OCI-LY7 (cell line): Measurements from ENCODE around the gene PRR5L. TPM values are rescaled to one million over a fixed set of nuclear protein-coding genes. Genes with fewer than 3 reads are reported as not detected.

Experiments
- BruUV-seq: library from RNA; stranded (reverse); fragments of 400-500 nt; replicated peaks from 2 replicates; lab custom pipeline; 2021; lab: Mats Ljungman, UMichigan
- CTCF ChIA-PET: fragments of 300-600 bp; sonication (Branson Sonifier 250); formaldehyde crosslinking; loops from one replicate; lab custom pipeline; 2022; ENCODE audit warnings: antibody characterized with exemption; ENCODE audit not compliant: unreplicated experiment; lab: Charles Lee
- POLR2A ChIA-PET: fragments of 300-600 bp; sonication (Branson Sonifier 250); formaldehyde crosslinking; loops from one replicate; lab custom pipeline; 2022; ENCODE audit warnings: antibody characterized with exemption; lab: Charles Lee
- DNase-seq: peaks from one replicate; pipeline ENCODE4 v3.0.0-alpha.2; 2015; ENCODE audit warnings: low spot score
- H2AFZ ChIP-seq: fragments of 200-600 bp; sonication (generic), shearing (Covaris generic); 2 replicates; pipeline ENCODE4 v1.6.1; 2014; ENCODE audit warnings: mild to moderate bottlenecking, antibody characterized with exemption, low read length, moderate library complexity
- H3K27ac ChIP-seq: fragments of 200-600 bp; sonication (generic); 2 replicates; pipeline ENCODE4 v1.5.1; 2014; ENCODE audit warnings: mixed run types, low read depth, mild to moderate bottlenecking, moderate library complexity, low read length, inconsistent platforms; ENCODE audit not compliant: poor library complexity, severe bottlenecking
- H3K36me3 ChIP-seq: fragments of 200-600 bp; sonication (generic); 2 replicates; pipeline ENCODE4 v1.6.1; 2014; ENCODE audit warnings: mild to moderate bottlenecking, antibody characterized with exemption, low read length, moderate library complexity, mixed read lengths; ENCODE audit not compliant: insufficient read depth
- H3K4me1 ChIP-seq: fragments of 200-600 bp; sonication (generic); 2 replicates; pipeline ENCODE4 v1.5.1; 2014; ENCODE audit warnings: mild to moderate bottlenecking, low read length; ENCODE audit not compliant: insufficient read depth, poor library complexity, severe bottlenecking
- H3K4me2 ChIP-seq: fragments of 200-600 bp; sonication (generic); 2 replicates; pipeline ENCODE4 v1.6.1; 2014; ENCODE audit warnings: mild to moderate bottlenecking, low read length
- H3K4me3 ChIP-seq: fragments of 200-600 bp; sonication (generic); 2 replicates; pipeline ENCODE4 v1.5.1; 2014; ENCODE audit warnings: mild to moderate bottlenecking, low read depth, low read length; ENCODE audit not compliant: poor library complexity, severe bottlenecking
- H3K79me2 ChIP-seq: fragments of 200-600 bp; sonication (generic); 2 replicates; pipeline ENCODE4 v1.6.1; 2016; ENCODE audit warnings: low read depth, mild to moderate bottlenecking, low read length, moderate library complexity, mixed read lengths; ENCODE audit not compliant: insufficient read depth
- H3K9me2 ChIP-seq: fragments of 200-600 bp; sonication (generic); 2 replicates; pipeline ENCODE4 v1.6.1; 2016; ENCODE audit warnings: mild to moderate bottlenecking, low read length, mixed read lengths; ENCODE audit not compliant: insufficient read depth
- H3K9me3 ChIP-seq: fragments of 200-600 bp; sonication (generic); 2 replicates; pipeline ENCODE4 v1.6.1; 2014; ENCODE audit warnings: mild to moderate bottlenecking, mixed run types, low read length, mixed read lengths
- H4K20me1 ChIP-seq: fragments of 200-600 bp; sonication (generic); 2 replicates; pipeline ENCODE4 v1.6.1; 2014; ENCODE audit warnings: mild to moderate bottlenecking, antibody characterized with exemption, low read length, moderate library complexity, mixed read lengths; ENCODE audit not compliant: insufficient read depth
- EZH2phosphoT487 ChIP-seq: fragments of 200-600 bp; sonication (generic); IDR thresholded peaks from 2 replicates; pipeline ENCODE4 v1.6.1; 2018; ENCODE audit warnings: low read depth, borderline replicate concordance, mild to moderate bottlenecking, mixed run types, antibody characterized with exemption, low read length, moderate library complexity, mixed read lengths
- intact Hi-C: fragments of 100-400 bp; cut with micrococcal nuclease; formaldehyde crosslinking; loops from one replicate; pipeline ENCODE4 v1.10.0; 2022; ENCODE audit not compliant: unreplicated experiment
- total RNA-seq, 2 experiments: library from RNA; depleted of rRNA in 1 of 2; stranded (reverse); fragments of >200 nt in 1 of 2; shearing (Covaris generic) in 1 of 2; gene quantifications; 2 replicates each; pipeline ENCODE4 v1.2.3, GENCODE V29; 2014 to 2022
- TF ChIP-seq, protein P1 (sequence below): fragments of 200-600 bp; sonication (generic); conservative IDR thresholded peaks from 2 replicates; pipeline ENCODE4 v1.5.1; 2014; ENCODE audit warnings: mild to moderate bottlenecking, antibody characterized with exemption, low read length, moderate library complexity, mixed read lengths

Gene PRR5L
- total RNA-seq, 2 experiments from 2014 or later: not detected

GRCh38 chr11:36385121-36385970, 89.3 kb downstream of the PRR5L start:
- no TSS peak for BruUV-seq
- H4K20me1 ChIP-seq: no peaks in the 10 kb centered on the region
- H3K79me2 ChIP-seq: no peaks in the 10 kb centered on the region
- ChIA-PET POLR2A (interaction anchor here (0.6 to 1.7 kb wide), 2 partner anchors 16 to 896 kb away, joined by 3 to 4 read pairs; no protein-coding TSS in a partner anchor), CTCF (no interaction called here)
- no peaks in the 10 kb centered on the region for H3K4me1 ChIP-seq
- no peak overlapping the region for H3K27ac ChIP-seq
- no peak overlapping the region for H3K4me2 ChIP-seq
- H3K4me3 ChIP-seq: no peak overlapping the region
- no peaks in the 10 kb centered on the region for H3K36me3 ChIP-seq
- H3K9me2 ChIP-seq: no peaks in the 10 kb centered on the region
- no peak overlapping the region for H2AFZ ChIP-seq
- TF ChIP-seq EZH2phosphoT487: no peak
- TF ChIP-seq, protein P1, sequence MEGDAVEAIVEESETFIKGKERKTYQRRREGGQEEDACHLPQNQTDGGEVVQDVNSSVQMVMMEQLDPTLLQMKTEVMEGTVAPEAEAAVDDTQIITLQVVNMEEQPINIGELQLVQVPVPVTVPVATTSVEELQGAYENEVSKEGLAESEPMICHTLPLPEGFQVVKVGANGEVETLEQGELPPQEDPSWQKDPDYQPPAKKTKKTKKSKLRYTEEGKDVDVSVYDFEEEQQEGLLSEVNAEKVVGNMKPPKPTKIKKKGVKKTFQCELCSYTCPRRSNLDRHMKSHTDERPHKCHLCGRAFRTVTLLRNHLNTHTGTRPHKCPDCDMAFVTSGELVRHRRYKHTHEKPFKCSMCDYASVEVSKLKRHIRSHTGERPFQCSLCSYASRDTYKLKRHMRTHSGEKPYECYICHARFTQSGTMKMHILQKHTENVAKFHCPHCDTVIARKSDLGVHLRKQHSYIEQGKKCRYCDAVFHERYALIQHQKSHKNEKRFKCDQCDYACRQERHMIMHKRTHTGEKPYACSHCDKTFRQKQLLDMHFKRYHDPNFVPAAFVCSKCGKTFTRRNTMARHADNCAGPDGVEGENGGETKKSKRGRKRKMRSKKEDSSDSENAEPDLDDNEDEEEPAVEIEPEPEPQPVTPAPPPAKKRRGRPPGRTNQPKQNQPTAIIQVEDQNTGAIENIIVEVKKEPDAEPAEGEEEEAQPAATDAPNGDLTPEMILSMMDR: no peak
- no peak for DNase-seq
- H3K9me3 ChIP-seq: no peaks in the 10 kb centered on the region
- intact Hi-C loops: no loop called here

- Histone ChIP-seq H3K36me3 (no peaks in the 10 kb centered on the region), H3K4me1 (peaks cover 8% of the 10 kb centered on the region), H3K4me2 (no peak overlapping the region), H3K4me3 (no peak overlapping the region), H3K27ac (no peak overlapping the region), H3K9me3 (no peaks in the 10 kb centered on the region), H3K9me2 (no peaks in the 10 kb centered on the region), H3K79me2 (no peaks in the 10 kb centered on the region), H2AFZ (no peak overlapping the region), H4K20me1 (no peaks in the 10 kb centered on the region)
- no TSS peak for BruUV-seq
- ChIA-PET CTCF (no interaction called here), POLR2A (no interaction called here)
- no peak for DNase-seq
- TF ChIP-seq, protein P1: no peak
- no peak for TF ChIP-seq EZH2phosphoT487
- intact Hi-C loops: no loop called here
Measured at GRCh38 chr11:36386411-36386810, 90.3 kb downstream of the PRR5L start.

GRCh38 chr11:36388071-36388470, 92.0 kb downstream of the PRR5L start:
- POLR2A ChIA-PET: interaction anchor here (0.6 kb wide), 1 partner anchor 11 kb away, joined by 4 read pairs; no protein-coding TSS in a partner anchor
- no peak overlapping the region for H3K27ac ChIP-seq
- no peak overlapping the region for H3K4me2 ChIP-seq
- H3K79me2 ChIP-seq: no peaks in the 10 kb centered on the region
- no peak for DNase-seq
- H4K20me1 ChIP-seq: no peaks in the 10 kb centered on the region
- intact Hi-C loops: no loop called here
- H3K4me1 ChIP-seq: peaks cover 16% of the 10 kb centered on the region
- no peak for TF ChIP-seq EZH2phosphoT487
- TF ChIP-seq, protein P1: no peak
- BruUV-seq: no TSS peak
- H3K9me3 ChIP-seq: no peaks in the 10 kb centered on the region
- H3K4me3 ChIP-seq: no peak overlapping the region
- no peak overlapping the region for H2AFZ ChIP-seq
- CTCF ChIA-PET: no interaction called here
- H3K9me2 ChIP-seq: no peaks in the 10 kb centered on the region
- no peaks in the 10 kb centered on the region for H3K36me3 ChIP-seq
